Measurements from ENCODE around the gene HERC2. TPM values are rescaled to one million over a fixed set of nuclear protein-coding genes. Genes with fewer than 3 reads are reported as not detected.

The HERC2 gene
- total and polyA plus RNA-seq, 9 of the 15 experiments (the other 6 are each of a cell fraction or from before 2014, with no cell fraction given) = 10.6 to 84.0 (median 42.6) TPM

GRCh38 chr15:28246605-28247004 is 75.4 kb downstream of the HERC2 start:
- POLR2A ChIA-PET = no interaction called here
- intact Hi-C loops (cut with micrococcal nuclease) = no loop called here

More at GRCh38 chr15:28246605-28247004, 75.4 kb downstream of the HERC2 start:
- peak; percentile 84 for TF ChIP-seq ZBTB33 (CRISPR knock-in tag; IDR thresholded peaks at IDR 0.05)
- TF ChIP-seq PREB (CRISPR knock-in tag; IDR thresholded peaks at IDR 0.05) = no peak
- TF ChIP-seq NEUROD1 (IDR thresholded peaks at IDR 0.05; ENCODE audit: borderline replicate concordance, low read depth, low read length, partially characterized antibody) = no peak
- ATAC-seq = no peak
- H3K9me3 ChIP-seq (replicated peaks; ENCODE audit: control insufficient read depth, insufficient read depth, low read depth, low read length) = no peaks in the 10 kb centered on the region
- no TSS peak for BruUV-seq (replicated peaks)
- in situ Hi-C loops (cut with MboI) = no loop called here
- H3K9me1 ChIP-seq (ENCODE audit: control insufficient read depth, insufficient read depth, low read length) = no peaks in the 10 kb centered on the region
- no peak overlapping the region for H3K27ac ChIP-seq (ENCODE audit: extremely low read depth, low read depth, low read length)
- peaks cover 73% of the 10 kb centered on the region for H3K36me3 ChIP-seq (ENCODE audit: control insufficient read depth, insufficient read depth, low read length)
- H3K27me3 ChIP-seq (ENCODE audit: control insufficient read depth in 2 of 2, insufficient read depth in 2 of 2, low read length in 2 of 2) = no peaks in the 10 kb centered on the region
- no peak overlapping the region for H3K4me2 ChIP-seq (ENCODE audit: insufficient read depth, low read length)
- no peaks in the 10 kb centered on the region for H3K4me1 ChIP-seq (replicated peaks in 1 of 2; ENCODE audit: control insufficient read depth in 2 of 2, insufficient read depth in 2 of 2, low read length in 2 of 2)
- no peak overlapping the region for H2AFZ ChIP-seq (ENCODE audit: low read depth, low read length)
- CTCF ChIA-PET (ENCODE audit: low intra/inter-chr PET ratio) = no interaction called here
- H3K79me2 ChIP-seq (ENCODE audit: control insufficient read depth, insufficient read depth, low read length) = no peaks in the 10 kb centered on the region
- H3K4me3 ChIP-seq = no peak overlapping the region
- WGBS (ENCODE audit: insufficient coverage, low coverage, missing lambda C conversion rate) = 96% methylated on average over 5 of the region's 5 CpGs
- no peak overlapping the region for H3K9ac ChIP-seq (ENCODE audit: insufficient read depth in 1 of 2, low read depth in 2 of 2, low read length in 2 of 2)
- no peak for FAIRE-seq
- H4K20me1 ChIP-seq (replicated peaks; ENCODE audit: control insufficient read depth, insufficient read depth, low read length) = no peaks in the 10 kb centered on the region
- no peak for DNase-seq (ENCODE audit: extremely low read depth in 1 of 4, low spot score in 3 of 4)
